Measurements from ENCODE around the gene GPX4.

The GPX4 gene

DNA sequence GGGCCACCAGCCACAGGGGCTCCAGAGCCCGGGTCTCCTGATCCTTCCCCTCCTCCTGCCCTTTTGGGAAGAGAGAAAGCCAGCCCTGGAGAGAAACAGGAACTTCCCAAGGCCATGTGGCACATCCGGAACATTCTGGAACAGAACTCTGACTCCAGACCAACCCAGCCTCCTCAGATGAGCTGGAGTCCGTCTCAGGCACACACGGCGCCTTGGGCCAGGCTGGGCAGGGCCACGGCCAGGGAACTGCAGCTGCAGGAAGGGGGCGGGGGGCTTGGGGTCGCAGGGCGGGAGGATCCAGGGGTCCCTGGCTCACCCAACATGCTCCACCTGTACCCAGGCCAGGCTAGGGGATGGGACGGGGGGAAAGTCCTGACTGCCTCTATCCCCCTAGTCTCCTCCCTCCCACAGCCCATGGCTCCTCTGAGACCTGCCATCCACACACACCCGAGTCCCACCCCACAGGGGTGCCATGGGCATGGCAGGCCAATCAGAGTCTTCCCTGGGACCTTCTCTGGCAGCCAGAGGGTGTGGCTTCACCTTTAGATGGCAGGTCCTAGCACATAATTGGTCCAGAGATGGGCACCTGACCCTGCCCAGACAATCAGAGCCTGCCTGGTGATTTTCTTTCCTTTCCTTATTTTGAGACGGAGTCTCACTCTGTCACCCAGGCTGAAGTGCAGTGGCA lies 47.4 kb downstream of the GPX4 start:
- H3K4me1 Mint-ChIP-seq: peaks cover 4% of the 10 kb centered on the region
- H3K27ac Mint-ChIP-seq: no peak overlapping the region
- H3K36me3 Mint-ChIP-seq: peaks cover 35% of the 10 kb centered on the region
- DNase-seq (ENCODE audit: low spot score in 2 of 2) (no peak), ATAC-seq (no peak)
- no peak overlapping the region for H3K4me3 Mint-ChIP-seq
- H3K9me3 Mint-ChIP-seq: no peaks in the 10 kb centered on the region

DNA sequence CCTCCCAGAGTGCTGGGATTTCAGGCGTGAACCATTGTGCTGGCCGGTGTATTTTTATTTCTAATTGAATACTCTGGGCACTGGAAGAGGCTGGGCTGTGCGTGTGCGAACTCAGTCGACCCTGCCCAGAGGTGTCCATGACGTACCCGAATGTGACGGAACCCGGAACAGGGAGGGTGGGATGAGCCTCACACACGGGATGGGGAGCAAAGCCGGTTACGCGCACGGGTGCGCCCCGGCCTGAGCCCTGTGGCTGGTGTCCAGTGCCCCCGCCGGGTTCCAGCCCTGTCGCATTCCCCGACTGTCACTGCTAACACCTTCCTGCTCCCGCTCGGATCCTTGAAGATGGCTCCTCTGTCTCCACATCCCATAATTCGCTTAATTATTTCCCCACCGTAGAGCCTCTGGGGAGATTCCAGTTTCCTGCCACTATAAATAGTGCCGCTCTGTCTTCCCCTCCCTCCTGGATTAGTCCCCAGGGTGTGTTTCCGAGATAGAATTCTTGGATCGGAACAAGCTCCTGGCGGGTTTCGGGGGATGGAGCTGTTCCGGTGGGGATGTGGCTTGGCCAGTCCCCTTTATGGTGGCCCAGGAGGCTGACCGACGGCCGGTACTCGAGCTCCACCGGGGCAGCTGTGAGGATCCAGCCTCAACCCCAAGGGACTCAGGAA lies 48.3 kb downstream of the GPX4 start:
- H3K9me3 Mint-ChIP-seq: no peaks in the 10 kb centered on the region
- DNase-seq (ENCODE audit: low spot score in 2 of 2): no peak
- H3K27ac Mint-ChIP-seq: no peak overlapping the region
- no peak overlapping the region for H3K4me3 Mint-ChIP-seq
- H3K36me3 Mint-ChIP-seq: peaks cover 35% of the 10 kb centered on the region
- H3K4me1 Mint-ChIP-seq: peaks cover 4% of the 10 kb centered on the region
- ATAC-seq: no peak

DNA sequence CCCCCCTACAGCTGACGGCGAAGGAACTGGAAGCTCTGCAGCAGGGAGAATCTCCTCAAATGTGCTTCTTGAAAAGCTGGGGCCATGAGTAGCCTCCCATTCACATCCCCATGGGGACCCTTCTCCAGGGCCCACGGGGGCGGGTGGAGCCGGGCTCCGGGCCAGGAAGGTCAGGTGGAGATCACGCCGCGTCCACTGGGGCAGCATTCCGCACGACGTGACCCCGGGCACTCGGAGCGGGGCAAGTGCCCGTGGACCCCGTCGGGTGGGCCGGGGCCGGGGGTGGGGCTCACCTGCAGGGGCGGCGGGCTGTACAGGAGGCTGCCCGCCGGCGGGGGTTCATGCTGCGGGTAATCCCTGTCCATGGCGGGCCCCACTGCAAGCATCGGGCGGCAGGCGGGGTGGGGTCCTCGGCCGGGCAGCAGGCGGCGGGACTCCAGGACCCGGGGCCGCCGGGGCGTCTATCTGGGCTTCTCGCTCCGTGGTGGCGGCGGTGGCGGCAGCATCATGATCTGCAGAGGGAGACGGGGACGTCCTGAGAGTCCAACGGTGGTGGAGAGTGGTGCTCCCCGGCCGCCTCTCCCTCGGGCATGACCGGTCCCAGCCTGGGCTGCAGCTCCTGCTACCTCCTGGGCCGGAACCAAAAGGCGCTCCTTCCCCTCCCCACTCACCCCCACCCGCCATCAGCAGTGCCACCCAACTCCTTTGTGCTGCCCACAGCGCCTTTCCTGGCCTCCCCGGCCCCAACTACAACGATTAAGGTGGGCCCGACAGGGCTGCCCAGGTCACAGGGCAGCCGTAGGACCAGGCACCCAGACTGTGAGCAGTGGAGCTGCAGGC lies 50.3 kb downstream of the GPX4 start:
- peaks cover 25% of the 10 kb centered on the region for H3K36me3 Mint-ChIP-seq
- ATAC-seq (no peak), DNase-seq (ENCODE audit: low spot score in 2 of 2) (no peak)
- no peak overlapping the region for H3K4me3 Mint-ChIP-seq
- no peak overlapping the region for H3K27ac Mint-ChIP-seq
- no peaks in the 10 kb centered on the region for H3K9me3 Mint-ChIP-seq
- H3K4me1 Mint-ChIP-seq: peaks cover 4% of the 10 kb centered on the region

DNA sequence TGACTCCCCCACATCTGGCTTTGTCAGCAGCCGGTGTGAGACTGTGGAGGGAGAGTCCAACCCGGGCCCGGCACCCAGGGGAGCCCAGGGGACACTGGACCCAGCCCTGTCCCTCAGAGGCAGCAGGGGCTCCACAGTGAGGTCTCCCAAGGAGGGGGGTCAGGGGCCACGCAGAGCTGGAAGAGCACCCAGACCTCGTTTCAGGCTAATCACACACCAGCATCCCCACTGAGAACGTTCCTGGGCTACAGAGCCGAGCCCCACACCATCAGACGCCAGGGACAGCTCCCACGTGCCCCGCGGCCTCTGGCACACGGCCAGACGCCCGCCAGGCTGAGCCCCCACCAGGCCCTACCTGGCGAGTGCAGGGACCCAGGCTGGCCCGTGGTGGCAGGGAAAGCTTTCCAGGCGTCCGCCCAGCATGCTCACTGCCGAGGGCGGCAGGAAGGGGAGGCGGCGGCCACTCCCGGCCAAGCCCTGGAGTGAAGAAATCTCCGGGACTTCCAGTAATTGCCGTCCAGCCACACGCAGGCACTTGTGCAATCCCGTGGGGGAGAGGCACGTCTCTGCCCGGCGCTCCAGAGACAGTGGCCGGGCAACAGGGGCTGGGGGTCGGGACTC lies 51.0 kb downstream of the GPX4 start:
- Mint-ChIP-seq H3K4me3 (no peak overlapping the region), H3K4me1 (no peaks in the 10 kb centered on the region), H3K9me3 (no peaks in the 10 kb centered on the region), H3K36me3 (peaks cover 25% of the 10 kb centered on the region), H3K27ac (no peak overlapping the region)
- ATAC-seq (no peak), DNase-seq (ENCODE audit: low spot score in 2 of 2) (no peak)

DNA sequence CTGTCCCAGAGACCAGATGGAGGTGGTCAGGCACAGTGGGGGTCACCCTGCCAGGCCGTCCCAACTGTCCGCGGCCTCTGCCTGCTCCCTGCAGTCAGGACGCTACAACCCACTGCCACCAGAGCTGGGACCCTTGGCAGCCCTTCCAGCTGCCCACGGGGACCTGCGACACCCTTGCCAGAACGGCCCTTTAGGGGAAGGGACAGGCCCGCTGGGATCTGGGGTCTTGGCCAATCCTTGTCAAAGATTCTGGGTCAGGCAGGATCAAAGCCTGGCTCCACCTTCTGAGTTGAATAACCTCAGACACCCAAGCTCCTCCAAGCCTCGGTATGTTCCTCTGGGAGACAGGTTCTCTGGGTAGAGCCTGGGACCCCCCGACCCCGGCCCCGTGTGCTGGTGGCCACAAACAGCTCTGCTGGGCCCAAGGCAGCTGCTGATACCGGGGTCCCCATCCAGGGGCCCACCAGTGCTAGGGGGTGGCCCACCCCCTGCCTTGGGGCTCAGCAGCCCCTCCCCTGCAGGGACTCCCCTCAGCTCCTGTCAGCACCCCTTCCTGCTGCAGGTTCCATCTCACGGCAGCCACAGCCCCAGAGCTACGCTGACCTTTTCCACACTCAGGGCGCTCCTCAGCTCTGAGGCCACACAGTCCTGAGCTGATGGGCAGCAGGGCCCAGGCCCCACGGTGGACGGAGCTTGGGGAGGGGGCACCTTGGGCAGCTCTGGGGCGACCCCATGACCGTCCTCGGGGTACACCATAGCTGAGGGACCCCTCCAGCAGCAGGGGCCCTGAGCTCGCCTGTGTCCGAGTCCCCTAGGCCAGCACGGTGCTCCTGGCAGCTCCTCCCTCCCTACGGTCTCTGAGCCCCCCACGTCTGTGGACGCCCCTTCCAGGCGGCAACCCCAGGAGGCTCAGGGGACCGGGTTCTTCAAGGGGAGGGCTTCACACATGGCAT lies 51.8 kb downstream of the GPX4 start:
- Mint-ChIP-seq H3K4me3 (no peak overlapping the region), H3K4me1 (no peaks in the 10 kb centered on the region), H3K36me3 (peaks cover 25% of the 10 kb centered on the region), H3K27ac (no peak overlapping the region), H3K9me3 (no peaks in the 10 kb centered on the region)
- no peak for DNase-seq (ENCODE audit: low spot score in 2 of 2)
- ATAC-seq: no peak

Data from stimulated activated effector memory CD8-positive, alpha-beta T cell treated with anti-CD3 and anti-CD28 coated beads, Interleukin-12 subunit alpha, Interleukin-12 subunit beta, amount 100 ng/mL, for 72 hours (primary cell).